ENCODE measurements around the gene OR4X2.

GRCh38 chr11:48207881-48208280, 37.0 kb upstream of the OR4X2 start:
- TF ChIP-seq CTCF (conservative IDR thresholded peaks at IDR 0.05; ENCODE audit: low read depth, low read length) (no peak), EZH2 (IDR thresholded peaks at IDR 0.05; ENCODE audit: low read length, unreplicated experiment) (no peak)
